Measurements from ENCODE around the gene OR2Y1. TPM values are rescaled to one million over a fixed set of nuclear protein-coding genes. Genes with fewer than 3 reads are reported as not detected.
"Not testable (repeated sequence)": the region's sequence is repeated elsewhere in the genome, so short reads cannot be mapped to it uniquely, and the experiment has no call there.

The OR2Y1 gene
- total RNA-seq, 1 donor = not detected

GRCh38 chr5:180775624-180776023 is 35.8 kb upstream of the OR2Y1 start:
- Histone ChIP-seq H3K27me3 (ENCODE audit: insufficient read depth, low read length) (no peaks in the 10 kb centered on the region), H3K4me1 (ENCODE audit: insufficient read depth, low read length) (no peaks in the 10 kb centered on the region), H3K9me3 (ENCODE audit: low read depth, low read length) (peaks cover 5% of the 10 kb centered on the region), H3K4me3 (ENCODE audit: low read length) (no peak overlapping the region)

GRCh38 chr5:180771839-180772238 is 32.0 kb upstream of the OR2Y1 start:
- Histone ChIP-seq H3K4me3 (ENCODE audit: low read length) (no peak overlapping the region), H3K4me1 (ENCODE audit: insufficient read depth, low read length) (no peaks in the 10 kb centered on the region), H3K27me3 (ENCODE audit: insufficient read depth, low read length) (no peaks in the 10 kb centered on the region), H3K9me3 (ENCODE audit: low read depth, low read length) (peaks cover 5% of the 10 kb centered on the region)

- peaks cover 2% of the 10 kb centered on the region for H3K27me3 ChIP-seq (ENCODE audit: insufficient read depth, low read length)
- H3K4me1 ChIP-seq (ENCODE audit: insufficient read depth, low read length) = no peaks in the 10 kb centered on the region
- peaks cover 5% of the 10 kb centered on the region for H3K9me3 ChIP-seq (ENCODE audit: low read depth, low read length)
- no peak overlapping the region for H3K4me3 ChIP-seq (ENCODE audit: low read length)
Observed at GRCh38 chr5:180769821-180770220, 30.0 kb upstream of the OR2Y1 start.

GRCh38 chr5:180755601-180756000 is 15.7 kb upstream of the OR2Y1 start:
- Histone ChIP-seq H3K4me3 (ENCODE audit: low read length) (no peak overlapping the region), H3K9me3 (ENCODE audit: low read depth, low read length) (peaks cover 4% of the 10 kb centered on the region), H3K4me1 (ENCODE audit: insufficient read depth, low read length) (no peaks in the 10 kb centered on the region)

DNA sequence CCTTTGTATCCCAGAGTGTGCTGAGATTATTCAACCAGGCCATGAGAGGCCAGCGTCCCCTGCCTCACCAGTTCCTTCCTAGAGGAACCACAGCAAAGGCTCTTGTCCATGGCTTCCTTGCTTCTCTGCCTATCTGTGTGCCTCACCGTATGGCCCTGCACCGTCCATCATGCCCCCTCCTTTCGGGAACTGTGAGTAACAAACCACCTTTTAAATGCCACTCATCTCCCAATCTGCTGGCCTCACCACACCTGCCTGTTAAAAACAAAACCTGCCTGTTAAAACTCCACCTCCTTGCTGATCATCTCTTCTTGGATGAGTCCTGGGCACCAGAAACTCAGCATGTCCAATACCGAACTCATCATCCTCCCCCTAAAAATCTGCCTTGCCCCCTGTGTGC is 4.4 kb upstream of the OR2Y1 start:
- no peaks in the 10 kb centered on the region for H3K4me1 ChIP-seq (ENCODE audit: insufficient read depth, low read length)
- no peak overlapping the region for H3K4me3 ChIP-seq (ENCODE audit: low read length)
- H3K27me3 ChIP-seq (ENCODE audit: insufficient read depth, low read length) = peaks cover 11% of the 10 kb centered on the region
- no peaks in the 10 kb centered on the region for H3K9me3 ChIP-seq (ENCODE audit: low read depth, low read length)

More at GRCh38 chr5:180755601-180756000, 15.7 kb upstream of the OR2Y1 start:
- H3K27me3 ChIP-seq (ENCODE audit: insufficient read depth, low read length) = no peaks in the 10 kb centered on the region

- Histone ChIP-seq H3K4me1 (ENCODE audit: insufficient read depth, low read length) (no peaks in the 10 kb centered on the region), H3K27me3 (ENCODE audit: insufficient read depth, low read length) (peaks cover 11% of the 10 kb centered on the region), H3K4me3 (ENCODE audit: low read length) (no peak overlapping the region), H3K9me3 (ENCODE audit: low read depth, low read length) (no peaks in the 10 kb centered on the region)
Observed at GRCh38 chr5:180742727-180743126, 2.9 kb upstream of the OR2Y1 start.

GRCh38 chr5:180740953-180741352 is 1.1 kb upstream of the OR2Y1 start:
- H3K4me3 ChIP-seq (ENCODE audit: low read length); H3K27me3 ChIP-seq (ENCODE audit: insufficient read depth, low read length); H3K4me1 ChIP-seq (ENCODE audit: insufficient read depth, low read length); H3K9me3 ChIP-seq (ENCODE audit: low read depth, low read length): not testable (repeated sequence)

- Histone ChIP-seq H3K4me1 (ENCODE audit: insufficient read depth, low read length) (no peaks in the 10 kb centered on the region), H3K9me3 (ENCODE audit: low read depth, low read length) (no peaks in the 10 kb centered on the region), H3K4me3 (ENCODE audit: low read length) (no peak overlapping the region), H3K27me3 (ENCODE audit: insufficient read depth, low read length) (peaks cover 4% of the 10 kb centered on the region)
Observed at GRCh38 chr5:180739271-180739670, 587 bp downstream of the OR2Y1 start.

DNA sequence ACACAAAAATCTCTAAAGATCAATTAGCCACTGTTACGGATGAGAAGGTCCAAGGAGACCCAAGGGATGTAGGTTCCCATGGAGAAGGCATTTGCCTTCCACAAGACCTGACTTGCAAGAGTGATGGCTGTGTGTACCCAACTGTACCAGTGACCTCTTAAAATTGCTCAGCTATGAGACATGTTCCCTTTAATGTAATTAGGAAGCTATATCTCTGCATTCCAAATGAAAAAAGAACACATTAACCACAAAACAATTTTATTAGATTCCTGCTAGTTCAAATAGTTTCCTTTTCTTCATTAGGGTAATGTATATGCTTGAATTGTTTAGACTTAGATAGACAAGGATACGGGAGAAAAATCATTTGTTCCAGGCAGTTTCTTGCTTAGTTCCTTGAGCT is 3.3 kb downstream of the OR2Y1 start:
- Histone ChIP-seq H3K4me3 (ENCODE audit: low read length) (no peak overlapping the region), H3K9me3 (ENCODE audit: low read depth, low read length) (no peaks in the 10 kb centered on the region), H3K4me1 (ENCODE audit: insufficient read depth, low read length) (no peaks in the 10 kb centered on the region), H3K27me3 (ENCODE audit: insufficient read depth, low read length) (no peaks in the 10 kb centered on the region)

DNA sequence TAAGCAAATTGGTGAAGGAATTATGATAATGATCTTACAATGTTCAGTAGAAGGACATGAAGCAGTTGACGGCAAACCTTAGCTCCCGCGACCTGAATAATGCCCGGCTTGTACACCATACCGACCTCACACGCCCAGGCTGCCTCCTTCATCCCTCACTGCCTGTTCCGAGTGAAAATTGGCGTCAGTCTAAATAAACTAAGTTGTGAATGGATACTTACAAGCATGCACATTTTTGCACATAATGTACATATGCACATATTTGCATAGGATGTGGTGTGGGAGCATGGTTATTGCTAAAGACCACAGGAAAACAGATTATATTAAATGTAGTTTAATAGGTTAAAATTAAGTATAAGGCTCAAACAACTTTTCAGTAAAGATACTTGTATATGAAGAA is 14.9 kb downstream of the OR2Y1 start:
- peaks cover 11% of the 10 kb centered on the region for H3K27me3 ChIP-seq (ENCODE audit: insufficient read depth, low read length)
- H3K4me3 ChIP-seq (ENCODE audit: low read length) = no peak overlapping the region
- H3K4me1 ChIP-seq (ENCODE audit: insufficient read depth, low read length) = no peaks in the 10 kb centered on the region
- no peaks in the 10 kb centered on the region for H3K9me3 ChIP-seq (ENCODE audit: low read depth, low read length)

DNA sequence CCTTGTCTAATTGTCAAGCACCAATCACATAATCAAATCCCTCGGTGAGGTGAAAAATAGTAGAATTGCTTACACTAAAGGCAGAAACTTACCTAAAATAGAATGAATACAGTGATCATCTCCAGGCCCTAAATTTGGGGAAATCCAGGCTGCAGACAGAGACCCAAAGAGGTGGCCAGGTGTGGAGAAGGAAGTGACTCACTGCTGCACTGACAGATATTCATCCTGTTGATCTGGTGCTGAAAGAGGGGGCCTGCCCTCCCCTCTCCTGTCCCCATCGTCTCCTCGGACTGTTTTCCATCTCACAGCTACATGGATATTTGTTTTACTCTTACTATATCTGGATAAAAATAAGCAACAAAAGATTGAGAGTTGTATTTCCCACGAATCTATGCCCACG is 15.9 kb downstream of the OR2Y1 start:
- H3K9me3 ChIP-seq (ENCODE audit: low read depth, low read length) = no peaks in the 10 kb centered on the region
- H3K4me1 ChIP-seq (ENCODE audit: insufficient read depth, low read length) = no peaks in the 10 kb centered on the region
- no peak overlapping the region for H3K4me3 ChIP-seq (ENCODE audit: low read length)
- peaks cover 11% of the 10 kb centered on the region for H3K27me3 ChIP-seq (ENCODE audit: insufficient read depth, low read length)

DNA sequence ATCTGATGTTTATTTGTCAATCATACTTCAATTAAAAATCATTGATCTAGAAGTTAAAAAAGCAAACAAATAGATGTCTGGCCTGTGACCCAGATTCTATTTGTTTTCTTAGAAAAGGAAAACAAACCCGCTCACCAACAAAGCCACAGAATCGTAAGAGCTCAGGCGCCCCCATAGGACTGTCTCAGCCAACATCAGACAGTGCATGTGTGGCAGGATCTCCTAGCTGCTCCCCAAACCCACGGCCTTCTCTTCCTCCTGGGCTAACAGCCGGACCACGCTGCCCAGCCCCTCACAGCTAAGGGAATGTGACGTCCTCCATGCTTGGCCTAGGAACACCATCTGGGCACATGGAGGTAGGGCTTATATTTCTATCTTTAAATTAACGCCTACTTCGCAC is 19.4 kb downstream of the OR2Y1 start:
- Histone ChIP-seq H3K9me3 (ENCODE audit: low read depth, low read length) (no peaks in the 10 kb centered on the region), H3K4me3 (ENCODE audit: low read length) (no peak overlapping the region), H3K4me1 (ENCODE audit: insufficient read depth, low read length) (no peaks in the 10 kb centered on the region), H3K27me3 (ENCODE audit: insufficient read depth, low read length) (peaks cover 13% of the 10 kb centered on the region)

DNA sequence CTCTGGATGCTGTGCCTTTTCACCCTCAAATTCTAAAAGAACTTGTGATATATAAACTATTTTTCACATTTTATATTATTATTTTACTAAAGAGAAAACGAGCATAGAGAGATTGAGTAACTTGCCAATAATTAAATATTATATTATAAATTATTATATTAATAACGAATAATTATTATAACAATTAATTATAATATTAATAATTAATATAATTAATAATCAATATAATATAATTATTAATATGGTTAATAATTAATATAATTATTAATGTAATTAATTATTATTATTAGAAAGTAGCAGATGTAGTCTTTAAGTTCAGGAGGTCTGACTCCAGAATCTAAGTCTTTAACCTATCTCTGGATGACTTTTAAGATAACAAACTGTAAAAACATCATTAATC is 20.1 kb downstream of the OR2Y1 start:
- H3K4me1 ChIP-seq (ENCODE audit: insufficient read depth, low read length) = no peaks in the 10 kb centered on the region
- peaks cover 17% of the 10 kb centered on the region for H3K27me3 ChIP-seq (ENCODE audit: insufficient read depth, low read length)
- H3K9me3 ChIP-seq (ENCODE audit: low read depth, low read length) = no peaks in the 10 kb centered on the region
- no peak overlapping the region for H3K4me3 ChIP-seq (ENCODE audit: low read length)

DNA sequence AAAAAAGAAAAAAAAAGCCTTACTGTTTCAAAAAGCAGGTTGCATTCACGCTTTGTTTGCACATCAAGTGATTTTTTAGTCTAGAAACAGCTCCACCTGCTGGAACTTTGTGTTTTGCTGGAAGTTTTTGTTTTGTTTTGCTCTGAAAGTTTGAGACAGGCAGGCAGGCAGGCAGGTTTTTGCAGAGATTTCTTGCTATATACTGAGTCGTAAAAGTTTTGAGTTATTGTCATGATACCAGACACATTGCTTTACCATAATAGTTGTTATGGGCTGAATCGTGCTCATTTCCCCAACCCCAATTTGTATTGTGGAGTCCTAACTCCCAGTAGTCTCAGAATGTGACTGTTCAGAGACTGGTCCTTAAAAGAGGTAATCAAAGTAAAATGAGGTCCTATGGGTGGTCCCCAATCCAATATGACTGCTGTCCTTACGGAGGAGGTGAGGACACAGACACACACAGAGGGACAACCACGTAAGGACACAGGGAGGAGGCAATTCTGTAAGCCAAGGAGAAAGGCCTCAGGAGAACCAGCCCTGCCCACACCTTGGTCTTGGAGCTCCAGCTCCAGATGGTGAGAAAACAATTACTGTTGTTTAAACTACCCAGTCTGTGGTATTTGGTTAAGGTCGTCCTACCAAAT is 20.9 kb downstream of the OR2Y1 start:
- Histone ChIP-seq H3K9me3 (ENCODE audit: low read depth, low read length) (no peaks in the 10 kb centered on the region), H3K4me3 (ENCODE audit: low read length) (no peak overlapping the region), H3K4me1 (ENCODE audit: insufficient read depth, low read length) (no peaks in the 10 kb centered on the region), H3K27me3 (ENCODE audit: insufficient read depth, low read length) (peaks cover 19% of the 10 kb centered on the region)

DNA sequence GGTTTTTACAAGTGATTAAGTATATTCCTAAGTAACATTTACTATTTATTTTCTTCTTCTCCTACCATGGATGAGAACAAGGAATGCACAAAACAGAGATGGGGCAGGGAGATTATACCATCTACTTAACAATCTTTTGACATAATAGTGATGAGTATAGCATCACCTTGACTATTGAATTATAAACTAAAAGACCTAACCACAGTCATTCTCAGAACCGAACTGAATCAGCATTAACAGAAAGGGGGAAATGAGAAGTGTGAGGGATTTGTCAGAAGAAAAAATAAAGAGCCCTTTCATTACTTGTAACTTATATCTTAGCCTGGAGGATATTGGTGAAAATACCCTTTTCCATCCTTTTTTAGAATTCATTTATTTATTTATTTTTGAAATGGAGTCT is 21.9 kb downstream of the OR2Y1 start:
- Histone ChIP-seq H3K27me3 (ENCODE audit: insufficient read depth, low read length) (peaks cover 19% of the 10 kb centered on the region), H3K9me3 (ENCODE audit: low read depth, low read length) (no peaks in the 10 kb centered on the region), H3K4me3 (ENCODE audit: low read length) (no peak overlapping the region), H3K4me1 (ENCODE audit: insufficient read depth, low read length) (no peaks in the 10 kb centered on the region)

DNA sequence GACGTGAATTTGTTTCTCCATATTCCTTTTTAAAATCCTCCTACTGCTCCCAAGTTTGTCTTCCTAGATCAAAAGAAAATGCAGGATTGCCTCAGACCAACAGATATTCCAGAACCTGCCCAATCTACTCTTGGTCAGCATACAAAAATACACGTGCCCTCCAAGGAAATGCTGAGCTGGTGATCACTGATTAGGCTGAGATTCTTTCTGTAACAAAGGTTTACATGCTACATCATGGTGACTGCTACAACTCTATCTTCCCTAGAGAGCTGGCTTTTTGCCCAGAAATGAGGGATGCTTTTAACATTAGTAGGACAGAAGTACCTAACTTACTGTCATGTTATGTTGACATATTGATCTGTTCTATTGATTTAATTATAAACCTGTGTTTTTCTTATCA is 35.5 kb downstream of the OR2Y1 start:
- no peaks in the 10 kb centered on the region for H3K4me1 ChIP-seq (ENCODE audit: insufficient read depth, low read length)
- no peak overlapping the region for H3K4me3 ChIP-seq (ENCODE audit: low read length)
- H3K27me3 ChIP-seq (ENCODE audit: insufficient read depth, low read length) = peaks cover 3% of the 10 kb centered on the region
- H3K9me3 ChIP-seq (ENCODE audit: low read depth, low read length) = no peaks in the 10 kb centered on the region
